HS-27A (cell line): Measurements from ENCODE around the gene RBM8A.

Source experiments
- DNase-seq: peaks from one replicate; pipeline ENCODE4 v3.0.0-alpha.2; 2012; ENCODE audit warnings: low read depth, missing footprints

The RBM8A gene

GRCh38 chr1:145916745-145917144, 10.5 kb downstream of the RBM8A start:
- DNase-seq = no peak

GRCh38 chr1:145912128-145912641, 15.1 kb downstream of the RBM8A start:
- no peak for DNase-seq

- DNase-seq = no peak
Measured at GRCh38 chr1:145908653-145909052, 18.6 kb downstream of the RBM8A start.

- no peak for DNase-seq
Measured at GRCh38 chr1:145906954-145907753, 20.1 kb downstream of the RBM8A start.

- no peak for DNase-seq
Measured at GRCh38 chr1:145901312-145902021, 25.8 kb downstream of the RBM8A start.

GRCh38 chr1:145898756-145899155, 28.5 kb downstream of the RBM8A start:
- DNase-seq = no peak

GRCh38 chr1:145897969-145898368, 29.3 kb downstream of the RBM8A start:
- no peak for DNase-seq

- DNase-seq = no peak
Measured at GRCh38 chr1:145895471-145895870, 31.8 kb downstream of the RBM8A start.

- no peak for DNase-seq
Measured at GRCh38 chr1:145893306-145894055, 33.8 kb downstream of the RBM8A start.

GRCh38 chr1:145892486-145893087, 34.7 kb downstream of the RBM8A start:
- no peak for DNase-seq

GRCh38 chr1:145891587-145892485, 35.4 kb downstream of the RBM8A start:
- DNase-seq = peak; percentile 96

GRCh38 chr1:145891143-145891542, 36.1 kb downstream of the RBM8A start:
- no peak for DNase-seq

GRCh38 chr1:145889722-145890121, 37.6 kb downstream of the RBM8A start:
- no peak for DNase-seq

GRCh38 chr1:145887631-145888030, 39.7 kb downstream of the RBM8A start:
- DNase-seq = no peak

- DNase-seq = no peak
Measured at GRCh38 chr1:145886816-145887215, 40.5 kb downstream of the RBM8A start.

- DNase-seq = no peak
Measured at GRCh38 chr1:145886390-145886789, 40.9 kb downstream of the RBM8A start.

- DNase-seq = no peak
Measured at GRCh38 chr1:145885738-145886287, 41.5 kb downstream of the RBM8A start, which contains the start of gene ANKRD35. Gene ANKRD35 (minus strand): TSS chr1:145885866. CDS start chr1:145885758, 108 bp downstream.

- no peak for DNase-seq
Measured at GRCh38 chr1:145884675-145885074, 42.6 kb downstream of the RBM8A start.

GRCh38 chr1:145879775-145880174, 47.5 kb downstream of the RBM8A start:
- DNase-seq = no peak

GRCh38 chr1:145878724-145879123, 48.6 kb downstream of the RBM8A start:
- DNase-seq = no peak
